Hematopoietic multipotent progenitor cell treated with erythropoietin and hydrocortisone succinate and interleukin-3 and kit ligand, for 15 days (in vitro differentiated cells): ENCODE measurements around the gene YTHDF1.
"Not testable (repeated sequence)": the region's sequence is repeated elsewhere in the genome, so short reads cannot be mapped to it uniquely, and the experiment has no call there.

Experiments used
- DNase-seq: peaks from one replicate; pipeline ENCODE4 v3.0.0-alpha.2; 2015; ENCODE audit warnings: low spot score

YTHDF1 gene

DNA sequence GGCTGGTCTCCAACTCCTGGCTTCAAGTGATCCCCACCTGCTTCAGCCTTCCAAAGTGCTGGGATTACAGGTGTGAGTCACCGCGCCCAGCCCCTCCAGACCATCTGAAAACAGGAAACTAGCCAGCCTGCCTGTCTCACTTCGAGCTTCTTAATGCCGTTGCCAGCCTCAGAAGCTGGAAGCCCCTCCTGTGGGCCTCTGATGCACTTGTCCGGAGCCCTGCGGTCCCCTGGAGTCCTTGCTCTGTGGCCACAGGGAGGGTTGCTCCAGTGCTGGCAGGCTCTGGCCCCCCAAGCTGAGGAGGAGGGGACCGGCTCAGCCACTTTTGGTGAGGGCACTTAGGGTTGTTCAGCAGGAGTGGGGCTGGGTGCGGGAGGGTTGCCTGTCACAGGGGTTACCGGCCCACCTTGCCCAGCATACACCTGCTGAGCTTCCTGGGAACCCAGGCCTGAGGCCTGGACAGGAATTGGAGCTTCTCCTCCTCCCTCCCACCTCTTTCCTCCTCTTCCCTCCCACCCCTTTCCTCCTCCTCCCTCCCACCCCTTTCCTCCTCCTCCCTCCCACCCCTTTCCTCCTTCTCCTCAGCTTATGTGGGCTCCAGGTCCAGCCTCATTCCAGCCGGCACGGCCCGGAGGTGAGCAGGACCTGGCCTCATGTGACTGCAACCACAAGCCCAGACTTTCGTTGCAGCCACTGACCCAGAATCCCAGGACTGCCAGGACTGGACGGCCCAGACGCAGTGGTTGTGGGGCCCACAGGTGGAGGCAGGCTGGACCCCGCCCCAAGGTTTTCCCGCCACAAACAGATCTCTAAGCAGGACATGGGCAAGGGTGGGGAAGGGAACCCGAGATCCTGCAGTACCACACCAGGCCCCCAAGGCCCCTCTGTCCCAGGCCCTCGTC is 10.4 kb upstream of the YTHDF1 start:
- no peak for DNase-seq

DNA sequence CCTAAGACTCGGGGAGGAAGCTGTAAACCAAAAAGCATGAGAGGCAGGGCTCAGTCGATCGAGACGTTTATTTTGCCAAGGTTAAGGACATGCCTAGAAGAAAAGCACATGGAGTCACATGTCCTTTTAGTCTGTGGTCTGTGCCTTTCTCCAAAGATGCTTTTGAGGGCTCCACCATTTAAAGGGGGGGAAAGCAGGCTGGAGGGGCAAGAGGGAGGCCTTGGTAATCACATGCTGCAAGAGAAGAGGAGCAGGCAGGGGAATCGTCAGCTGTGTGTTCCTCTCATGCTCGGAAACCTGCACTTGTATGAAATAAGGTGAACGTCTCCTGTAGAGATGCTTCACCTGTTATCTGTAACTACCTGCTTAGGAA is 9.1 kb upstream of the YTHDF1 start:
- no peak for DNase-seq

DNA sequence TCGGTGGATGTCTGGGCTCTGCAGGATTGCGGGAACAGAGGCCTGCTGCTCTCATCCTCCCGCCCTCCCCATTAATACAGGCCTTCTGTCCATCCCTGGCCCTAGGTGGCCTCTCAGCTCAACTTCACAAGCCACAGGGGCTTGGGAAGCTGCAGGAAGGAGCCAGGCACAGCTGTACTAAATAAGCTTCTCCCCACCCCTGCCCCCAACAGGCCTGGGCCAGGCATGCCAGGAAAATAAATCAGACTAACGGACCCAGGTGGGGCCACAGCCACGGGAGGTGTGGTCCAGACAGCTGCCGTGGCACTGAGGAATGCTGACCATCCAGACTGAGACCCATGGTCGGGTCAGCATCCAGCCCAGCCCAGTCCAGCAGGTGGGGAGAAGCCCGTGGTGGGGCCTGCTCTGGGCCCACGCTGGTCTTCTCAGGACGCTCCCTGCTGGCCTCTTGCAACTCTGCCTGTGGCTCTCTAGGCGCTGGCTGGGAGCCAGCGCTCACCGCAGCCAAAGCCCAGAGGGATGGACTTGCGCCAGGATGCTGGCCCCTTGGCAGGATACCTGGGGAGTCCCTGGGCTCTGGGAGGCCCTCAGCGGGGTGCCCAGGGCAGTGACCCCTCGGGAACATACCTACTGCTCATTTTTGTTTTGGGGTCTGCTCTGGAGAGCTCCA is 8.6 kb upstream of the YTHDF1 start:
- no peak for DNase-seq

GRCh38 chr20:63223826-63224207 is 7.9 kb upstream of the YTHDF1 start:
- DNase-seq, result no peak

GRCh38 chr20:63223121-63223825 is 7.3 kb upstream of the YTHDF1 start:
- peak; percentile 53 for DNase-seq

DNA sequence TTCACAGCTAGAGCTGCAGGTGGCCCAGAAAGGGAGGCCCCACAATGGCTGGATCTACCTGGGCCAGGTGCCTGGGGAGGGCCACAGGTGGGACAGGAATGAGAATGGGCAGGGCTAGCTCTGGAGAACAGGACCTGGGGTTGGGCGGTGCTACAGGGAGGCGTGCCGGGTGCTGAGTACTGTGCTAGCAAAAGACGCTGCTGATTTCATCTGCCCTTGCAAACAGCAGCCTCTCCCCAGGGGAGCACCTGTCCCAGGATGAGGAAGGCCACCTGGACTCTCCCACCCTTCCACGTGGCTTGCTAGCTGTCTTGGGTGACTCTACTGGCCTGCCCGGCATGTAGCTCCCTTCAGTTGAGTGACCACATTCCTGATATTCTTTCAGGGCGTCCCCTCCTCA is 6.6 kb upstream of the YTHDF1 start:
- DNase-seq, result no peak

DNA sequence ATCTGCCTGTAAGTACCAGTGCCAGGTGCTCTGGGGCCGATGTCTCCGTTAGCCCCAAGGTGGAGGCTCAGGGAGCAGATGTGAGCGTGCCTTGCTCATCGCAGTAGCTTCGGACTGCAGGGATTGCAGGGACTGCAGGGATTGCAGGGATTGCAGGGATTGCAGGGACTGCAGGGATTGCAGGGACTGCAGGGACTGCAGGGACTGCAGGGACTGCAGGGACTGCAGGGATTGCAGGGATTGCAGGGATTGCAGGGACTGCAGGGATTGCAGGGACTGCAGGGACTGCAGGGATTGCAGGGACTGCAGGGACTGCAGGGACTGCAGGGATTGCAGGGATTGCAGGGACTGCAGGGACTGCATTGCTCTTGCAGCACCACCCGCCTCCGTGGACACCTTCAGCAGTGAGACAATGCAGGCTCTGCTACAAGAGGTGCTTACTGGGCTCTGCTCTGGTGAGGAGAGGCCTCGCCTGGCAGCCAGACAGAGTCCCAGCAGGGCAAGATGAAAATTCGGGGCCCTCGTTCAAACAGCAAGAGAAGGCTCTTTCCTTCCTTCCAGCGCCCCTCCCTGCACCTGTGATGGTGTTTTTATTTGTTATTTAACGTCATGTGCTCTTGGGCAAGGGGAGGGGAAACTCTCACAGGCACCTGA is 5.6 kb upstream of the YTHDF1 start:
- DNase-seq, result not testable (repeated sequence)

GRCh38 chr20:63220696-63221399 is 4.9 kb upstream of the YTHDF1 start:
- no peak for DNase-seq

- no peak for DNase-seq
Observed at GRCh38 chr20:63219866-63220521, 4.1 kb upstream of the YTHDF1 start.

DNA sequence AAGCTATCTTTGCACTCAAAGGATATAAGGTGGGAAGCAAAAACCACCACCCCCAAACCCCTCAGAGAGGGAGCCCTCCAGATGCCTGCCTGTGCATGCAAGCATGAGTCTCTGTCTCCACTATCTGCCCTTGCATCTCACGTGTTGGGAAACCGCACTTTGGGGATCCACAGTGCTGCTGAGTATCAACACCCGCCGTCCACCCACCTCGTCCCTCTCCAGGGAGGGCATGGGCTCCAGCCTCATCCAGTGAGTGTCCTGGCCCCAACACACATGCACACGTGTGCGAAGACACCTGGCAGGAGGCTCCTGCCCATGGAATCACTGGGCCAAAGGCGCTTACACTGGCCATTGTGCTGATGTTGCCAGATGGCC is 3.5 kb upstream of the YTHDF1 start:
- no peak for DNase-seq

DNA sequence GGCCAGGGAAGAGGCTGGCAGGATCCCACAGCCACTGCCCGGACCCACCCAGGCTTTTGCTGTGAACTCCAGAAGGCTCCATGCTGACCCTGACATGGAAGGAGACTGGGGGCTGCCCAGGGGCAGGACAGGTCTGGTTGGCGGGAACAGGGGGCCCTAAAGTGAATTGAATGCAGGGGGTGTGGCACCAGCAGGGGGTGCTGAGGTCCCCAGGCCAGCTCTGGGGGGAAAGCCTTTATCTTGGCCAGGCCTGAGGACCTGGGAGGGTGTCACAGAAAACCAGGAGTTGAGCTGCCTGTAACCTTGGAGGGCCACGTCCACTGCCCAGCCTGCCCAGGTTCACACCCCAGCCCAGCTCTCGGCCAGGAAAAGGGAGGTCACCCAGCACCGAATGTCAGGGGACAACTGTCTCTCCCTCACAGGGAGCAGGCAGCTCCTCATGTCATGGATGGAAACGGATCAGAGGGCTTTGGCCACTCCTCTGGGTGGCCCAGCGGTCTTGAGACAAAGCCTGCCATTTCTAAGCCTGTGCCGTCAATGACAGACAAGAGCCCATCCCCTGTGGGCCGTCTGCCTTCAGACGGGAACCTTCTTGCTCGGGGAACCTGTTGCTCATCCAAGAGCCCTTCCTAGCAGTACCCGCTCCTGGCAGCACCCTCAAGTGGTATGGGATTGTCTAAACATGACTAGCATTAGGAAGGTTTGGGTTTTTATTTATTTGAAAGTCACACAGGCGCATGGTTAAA is 2.9 kb upstream of the YTHDF1 start:
- DNase-seq, result no peak

DNA sequence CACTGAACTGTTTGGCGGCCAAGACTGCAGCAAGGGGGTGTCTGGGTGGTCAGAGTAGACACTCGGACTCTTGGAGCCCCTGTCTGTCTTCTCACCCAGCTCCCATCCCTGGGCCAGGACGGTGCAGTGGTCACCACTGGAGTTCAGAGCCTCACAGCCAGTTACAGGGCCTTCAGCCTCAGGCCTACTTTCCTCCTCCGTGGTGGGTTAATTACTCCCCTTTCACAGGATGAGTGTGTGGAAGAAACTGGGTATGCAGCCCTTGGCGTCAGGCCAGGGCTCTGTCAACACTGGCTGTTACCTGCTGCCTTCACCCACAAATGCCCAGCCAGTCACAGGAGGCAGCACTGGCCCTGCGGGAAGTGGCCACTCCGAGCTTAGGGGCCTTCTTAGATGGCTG is 1.8 kb upstream of the YTHDF1 start:
- no peak for DNase-seq

GRCh38 chr20:63216849-63217471 is 1.0 kb upstream of the YTHDF1 start:
- DNase-seq, result no peak

- DNase-seq, result peak; percentile 19
Observed at GRCh38 chr20:63215101-63216040, 560 bp downstream of the YTHDF1 start.

DNA sequence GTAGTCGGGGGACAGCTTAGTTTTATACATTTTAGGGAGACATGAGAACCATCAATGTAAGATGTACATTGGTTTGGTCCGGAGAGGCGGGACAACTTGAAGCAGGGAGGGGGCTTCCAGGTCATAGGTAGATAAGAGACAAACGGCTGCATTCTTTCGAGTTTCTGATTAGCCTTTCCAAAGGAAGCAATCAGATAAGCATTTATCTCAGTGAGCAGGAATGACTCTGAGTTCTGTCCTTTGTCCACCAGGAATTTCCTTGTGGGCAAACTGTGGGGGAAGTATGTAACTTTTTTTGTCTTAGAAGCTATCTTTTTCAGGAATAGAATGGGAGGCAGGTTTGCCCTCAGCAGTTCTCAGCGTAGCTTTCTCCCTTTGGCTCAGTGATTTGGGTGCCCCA is 1.4 kb downstream of the YTHDF1 start:
- no peak for DNase-seq

DNA sequence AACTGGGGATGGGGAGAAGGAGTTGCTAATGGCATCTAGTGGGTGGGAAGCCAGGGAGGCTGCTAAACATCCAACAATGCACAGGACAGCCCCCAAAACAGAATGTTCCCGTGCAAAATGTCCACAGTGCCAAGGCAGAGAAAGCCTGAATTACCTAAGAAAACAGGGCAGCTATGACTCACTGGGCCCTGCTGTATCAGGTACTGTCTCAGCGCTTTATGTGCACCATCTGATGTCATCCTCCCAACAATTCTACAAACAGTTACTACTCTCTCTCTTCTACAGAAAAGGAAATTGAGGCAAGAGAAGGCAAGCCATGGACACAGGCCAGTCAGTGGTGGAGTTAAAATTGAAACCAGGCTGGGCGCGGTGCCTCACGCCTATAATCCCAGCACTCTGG is 3.1 kb downstream of the YTHDF1 start:
- DNase-seq, result no peak

- DNase-seq, result no peak
Observed at GRCh38 chr20:63212393-63212730, 3.6 kb downstream of the YTHDF1 start.

DNA sequence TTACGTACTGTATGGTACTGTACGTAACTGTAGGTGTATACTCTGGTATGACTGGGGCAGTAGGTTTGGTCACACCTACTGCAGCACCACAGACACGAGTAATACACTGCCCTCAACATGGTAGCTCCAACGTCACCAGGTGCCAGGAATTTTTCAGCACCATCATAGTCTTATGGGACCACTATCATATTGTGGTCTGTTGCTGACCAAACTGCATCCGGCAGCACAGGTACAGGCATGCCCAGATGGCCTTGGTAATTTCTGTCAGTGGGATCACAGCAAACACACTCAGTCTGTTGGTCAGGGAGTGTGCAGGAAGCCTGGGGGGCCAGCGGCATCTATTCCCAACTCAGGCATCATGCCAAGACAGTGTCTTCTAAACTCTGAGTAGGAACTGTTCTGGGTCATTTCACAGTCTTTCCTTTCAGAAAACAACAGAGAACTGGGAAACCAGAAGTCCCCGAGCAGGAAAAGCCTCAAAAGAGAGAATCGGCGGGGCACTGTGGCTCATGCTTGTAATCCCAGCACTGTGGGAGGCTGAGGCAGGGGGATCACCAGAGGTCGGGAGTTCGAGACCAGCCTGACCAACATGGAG is 5.8 kb downstream of the YTHDF1 start:
- DNase-seq, result no peak
